ENCODE data around the gene RNF38.
"Not testable (repeated sequence)": the region's sequence is repeated elsewhere in the genome, so short reads cannot be mapped to it uniquely, and the experiment has no call there.

The RNF38 gene

GRCh38 chr9:36315283-36315682 is 84.8 kb downstream of the RNF38 start:
- TF ChIP-seq TAF1 (IDR thresholded peaks at IDR 0.05; ENCODE audit: low read depth, low read length): no peak
- FAIRE-seq (no peak), DNase-seq (ENCODE audit: insufficient read length, low spot score) (no peak)

- DNase-seq (ENCODE audit: insufficient read length, low spot score) (no peak), FAIRE-seq (no peak)
- TF ChIP-seq POLR2AphosphoS5 (IDR thresholded peaks at IDR 0.05; ENCODE audit: low read depth, low read length): no peak
- no peak for TF ChIP-seq POU2F2 (IDR thresholded peaks at IDR 0.05; ENCODE audit: low read depth, low read length)
- no peak for TF ChIP-seq SPI1 (IDR thresholded peaks at IDR 0.05; ENCODE audit: low read depth, low read length)
- no peak for TF ChIP-seq TAF1 (IDR thresholded peaks at IDR 0.05; ENCODE audit: low read depth, low read length)
- no peak for TF ChIP-seq POLR2A (IDR thresholded peaks at IDR 0.05; ENCODE audit: low read depth, low read length)
- TF ChIP-seq PAX5 (IDR thresholded peaks at IDR 0.05; ENCODE audit: insufficient read depth, low read length, severe bottlenecking): no peak
Measured at GRCh38 chr9:36314740-36315139, 85.3 kb downstream of the RNF38 start.

GRCh38 chr9:36306471-36307306 is 93.4 kb downstream of the RNF38 start:
- DNase-seq (ENCODE audit: insufficient read length, low spot score) (no peak), FAIRE-seq (no peak)
- TF ChIP-seq TAF1 (IDR thresholded peaks at IDR 0.05; ENCODE audit: low read depth, low read length) (no peak), POLR2A (IDR thresholded peaks at IDR 0.05; ENCODE audit: low read depth, low read length) (no peak), SPI1 (IDR thresholded peaks at IDR 0.05; ENCODE audit: low read depth, low read length) (no peak), POU2F2 (IDR thresholded peaks at IDR 0.05; ENCODE audit: low read depth, low read length) (no peak), POLR2AphosphoS5 (IDR thresholded peaks at IDR 0.05; ENCODE audit: low read depth, low read length) (no peak)

GRCh38 chr9:36304366-36304765 is 95.7 kb downstream of the RNF38 start:
- not testable (repeated sequence) for FAIRE-seq

GRCh38 chr9:36301227-36301626 is 98.8 kb downstream of the RNF38 start:
- no peak for TF ChIP-seq POLR2AphosphoS5 (IDR thresholded peaks at IDR 0.05; ENCODE audit: low read depth, low read length)
- no peak for TF ChIP-seq POLR2A (IDR thresholded peaks at IDR 0.05; ENCODE audit: low read depth, low read length)
- FAIRE-seq: no peak

More at GRCh38 chr9:36304366-36304765, 95.7 kb downstream of the RNF38 start:
- not testable (repeated sequence) for DNase-seq (ENCODE audit: insufficient read length, low spot score)

GRCh38 chr9:36298566-36298965 is 101.5 kb downstream of the RNF38 start:
- no peak for DNase-seq (ENCODE audit: insufficient read length, low spot score)

More at GRCh38 chr9:36301227-36301626, 98.8 kb downstream of the RNF38 start:
- no peak for DNase-seq (ENCODE audit: insufficient read length, low spot score)

GRCh38 chr9:36297798-36298197 is 102.3 kb downstream of the RNF38 start:
- DNase-seq (ENCODE audit: insufficient read length, low spot score) (no peak), FAIRE-seq (no peak)
- TF ChIP-seq SPI1 (IDR thresholded peaks at IDR 0.05; ENCODE audit: low read depth, low read length) (no peak), TAF1 (IDR thresholded peaks at IDR 0.05; ENCODE audit: low read depth, low read length) (no peak), POLR2AphosphoS5 (IDR thresholded peaks at IDR 0.05; ENCODE audit: low read depth, low read length) (no peak), POU2F2 (IDR thresholded peaks at IDR 0.05; ENCODE audit: low read depth, low read length) (no peak), POLR2A (IDR thresholded peaks at IDR 0.05; ENCODE audit: low read depth, low read length) (no peak)

More at GRCh38 chr9:36298566-36298965, 101.5 kb downstream of the RNF38 start:
- TF ChIP-seq POU2F2 (IDR thresholded peaks at IDR 0.05; ENCODE audit: low read depth, low read length) (no peak), PAX5 (IDR thresholded peaks at IDR 0.05; ENCODE audit: insufficient read depth, low read length, severe bottlenecking) (no peak), POLR2AphosphoS5 (IDR thresholded peaks at IDR 0.05; ENCODE audit: low read depth, low read length) (no peak), SPI1 (IDR thresholded peaks at IDR 0.05; ENCODE audit: low read depth, low read length) (no peak), POLR2A (IDR thresholded peaks at IDR 0.05; ENCODE audit: low read depth, low read length) (no peak), TAF1 (IDR thresholded peaks at IDR 0.05; ENCODE audit: low read depth, low read length) (no peak)
- no peak for FAIRE-seq

- not testable (repeated sequence) for FAIRE-seq
Measured at GRCh38 chr9:36294996-36295395, 105.1 kb downstream of the RNF38 start.

GRCh38 chr9:36293918-36294317 is 106.2 kb downstream of the RNF38 start:
- no peak for FAIRE-seq
- TF ChIP-seq POU2F2 (IDR thresholded peaks at IDR 0.05; ENCODE audit: low read depth, low read length): no peak
- TF ChIP-seq POLR2AphosphoS5 (IDR thresholded peaks at IDR 0.05; ENCODE audit: low read depth, low read length): no peak
- TF ChIP-seq PAX5 (IDR thresholded peaks at IDR 0.05; ENCODE audit: insufficient read depth, low read length, severe bottlenecking): no peak
- no peak for TF ChIP-seq POLR2A (IDR thresholded peaks at IDR 0.05; ENCODE audit: low read depth, low read length)
- no peak for DNase-seq (ENCODE audit: insufficient read length, low spot score)

More at GRCh38 chr9:36294996-36295395, 105.1 kb downstream of the RNF38 start:
- not testable (repeated sequence) for DNase-seq (ENCODE audit: insufficient read length, low spot score)

- DNase-seq (ENCODE audit: insufficient read length, low spot score) (no peak), FAIRE-seq (no peak)
- TF ChIP-seq PAX5 (IDR thresholded peaks at IDR 0.05; ENCODE audit: insufficient read depth, low read length, severe bottlenecking) (no peak), POLR2A (IDR thresholded peaks at IDR 0.05; ENCODE audit: low read depth, low read length) (no peak), SPI1 (IDR thresholded peaks at IDR 0.05; ENCODE audit: low read depth, low read length) (no peak), POLR2AphosphoS5 (IDR thresholded peaks at IDR 0.05; ENCODE audit: low read depth, low read length) (no peak), POU2F2 (IDR thresholded peaks at IDR 0.05; ENCODE audit: low read depth, low read length) (no peak), TAF1 (IDR thresholded peaks at IDR 0.05; ENCODE audit: low read depth, low read length) (no peak)
Measured at GRCh38 chr9:36293171-36293570, 106.9 kb downstream of the RNF38 start.

- TF ChIP-seq PAX5 (IDR thresholded peaks at IDR 0.05; ENCODE audit: insufficient read depth, low read length, severe bottlenecking) (no peak), POU2F2 (IDR thresholded peaks at IDR 0.05; ENCODE audit: low read depth, low read length) (no peak), POLR2A (IDR thresholded peaks at IDR 0.05; ENCODE audit: low read depth, low read length) (no peak), TAF1 (IDR thresholded peaks at IDR 0.05; ENCODE audit: low read depth, low read length) (no peak)
- no peak for DNase-seq (ENCODE audit: insufficient read length, low spot score)
- FAIRE-seq: no peak
Measured at GRCh38 chr9:36292641-36293040, 107.4 kb downstream of the RNF38 start.
